DND-41 (cell line): Measurements from ENCODE around the gene CLCA2.

Experiments used
- ATAC-seq: fragments of 200-7000 bp; cut with Tn5 transposase; 3 replicates; pipeline ENCODE4 v1.9.1; 2021; ENCODE audit warnings: low read depth; ENCODE audit not compliant: insufficient read depth
- DNase-seq: peaks from one replicate; pipeline ENCODE4 v3.0.0-alpha.2; 2020
- H2AFZ ChIP-seq: 2 replicates; pipeline ENCODE4 v1.6.0; 2012; ENCODE audit warnings: low read depth, low read length
- H3K27ac ChIP-seq: 2 replicates; pipeline ENCODE4 v1.5.1; 2012; ENCODE audit warnings: low read length, inconsistent platforms
- H3K27me3 ChIP-seq: fragments of 200-600 bp; sonication (generic); 2 replicates; pipeline ENCODE4 v1.6.0; 2012; ENCODE audit warnings: low read length, mild to moderate bottlenecking, inconsistent platforms; ENCODE audit not compliant: insufficient read depth, poor library complexity
- H3K36me3 ChIP-seq: 2 replicates; pipeline ENCODE4 v1.5.1; 2012; ENCODE audit warnings: low read length, inconsistent platforms; ENCODE audit not compliant: insufficient read depth
- H3K4me1 ChIP-seq: 2 replicates; pipeline ENCODE4 v1.5.1; 2012; ENCODE audit warnings: mild to moderate bottlenecking, low read length; ENCODE audit not compliant: insufficient read depth
- H3K4me2 ChIP-seq: 2 replicates; pipeline ENCODE4 v1.6.0; 2012; ENCODE audit warnings: mild to moderate bottlenecking, moderate library complexity, low read length, inconsistent platforms; ENCODE audit not compliant: insufficient read depth
- H3K4me3 ChIP-seq, 2 experiments: fragments of 200-600 bp in 1 of 2; shearing (Covaris generic) in 1 of 2; 2 replicates each; pipeline ENCODE4 v1.5.1; 2012 to 2016; ENCODE audit warnings: inconsistent platforms in 2 of 2, low read length in 2 of 2, mild to moderate bottlenecking in 2 of 2, low read depth in 1 of 2, moderate library complexity in 1 of 2
- H3K79me2 ChIP-seq: 2 replicates; pipeline ENCODE4 v1.6.0; 2012; ENCODE audit warnings: low read length, inconsistent platforms; ENCODE audit not compliant: insufficient read depth
- H3K9ac ChIP-seq: 2 replicates; pipeline ENCODE4 v1.6.0; 2012; ENCODE audit warnings: low read depth, mild to moderate bottlenecking, inconsistent platforms, low read length, moderate library complexity
- H3K9me3 ChIP-seq: 2 replicates; pipeline ENCODE4 v1.5.1; 2012; ENCODE audit warnings: low read length, moderate library complexity, mild to moderate bottlenecking, inconsistent platforms; ENCODE audit not compliant: insufficient read depth, severe bottlenecking
- H4K20me1 ChIP-seq: 2 replicates; pipeline ENCODE4 v1.6.0; 2012; ENCODE audit warnings: low read length; ENCODE audit not compliant: insufficient read depth
- CTCF ChIP-seq: IDR thresholded peaks from 2 replicates; pipeline ENCODE4 v1.5.1; 2012; ENCODE audit warnings: borderline replicate concordance, low read length, moderate library complexity, mild to moderate bottlenecking; ENCODE audit not compliant: poor library complexity, severe bottlenecking; ENCODE audit errors: extremely low read depth
- EZH2 ChIP-seq: IDR thresholded peaks from 3 replicates; pipeline ENCODE4 v1.6.1; 2012; ENCODE audit warnings: borderline replicate concordance, low read depth, mild to moderate bottlenecking, moderate library complexity, low read length, inconsistent platforms; ENCODE audit not compliant: severe bottlenecking

Gene CLCA2

GRCh38 chr1:86472767-86473166 lies 48.8 kb downstream of the CLCA2 start:
- TF ChIP-seq CTCF (no peak), EZH2 (no peak)
- Histone ChIP-seq H3K9me3 (no peaks in the 10 kb centered on the region), H3K4me1 (peaks cover 12% of the 10 kb centered on the region), H3K27me3 (no peaks in the 10 kb centered on the region), H3K27ac (no peak overlapping the region), H3K36me3 (no peaks in the 10 kb centered on the region), H3K4me2 (no peak overlapping the region), H4K20me1 (no peaks in the 10 kb centered on the region), H2AFZ (no peak overlapping the region), H3K79me2 (no peaks in the 10 kb centered on the region), H3K9ac (no peak overlapping the region), H3K4me3 (no peak overlapping the region)
- ATAC-seq (no peak), DNase-seq (no peak)

GRCh38 chr1:86477256-86477655 lies 53.3 kb downstream of the CLCA2 start:
- Histone ChIP-seq H3K4me2 (no peak overlapping the region), H3K9me3 (no peaks in the 10 kb centered on the region), H3K4me1 (no peaks in the 10 kb centered on the region), H4K20me1 (no peaks in the 10 kb centered on the region), H3K9ac (no peak overlapping the region), H3K79me2 (no peaks in the 10 kb centered on the region), H3K4me3 (no peak overlapping the region), H3K27ac (no peak overlapping the region), H3K36me3 (no peaks in the 10 kb centered on the region), H3K27me3 (no peaks in the 10 kb centered on the region), H2AFZ (no peak overlapping the region)
- TF ChIP-seq CTCF (no peak), EZH2 (no peak)
- DNase-seq (no peak), ATAC-seq (no peak)

GRCh38 chr1:86477682-86478081 lies 53.7 kb downstream of the CLCA2 start:
- H4K20me1 ChIP-seq, result no peaks in the 10 kb centered on the region
- no peaks in the 10 kb centered on the region for H3K9me3 ChIP-seq
- H3K27me3 ChIP-seq, result no peaks in the 10 kb centered on the region
- H3K4me3 ChIP-seq, result no peak overlapping the region
- H3K4me2 ChIP-seq, result no peak overlapping the region
- H2AFZ ChIP-seq, result no peak overlapping the region
- H3K4me1 ChIP-seq, result no peaks in the 10 kb centered on the region
- H3K27ac ChIP-seq, result no peak overlapping the region
- no peak for TF ChIP-seq EZH2
- no peak for TF ChIP-seq CTCF
- ATAC-seq (no peak), DNase-seq (no peak)
- no peaks in the 10 kb centered on the region for H3K36me3 ChIP-seq
- no peaks in the 10 kb centered on the region for H3K79me2 ChIP-seq
- H3K9ac ChIP-seq, result no peak overlapping the region
